K562 (cell line): ENCODE measurements around the gene ZDHHC18. TPM values are rescaled to one million over a fixed set of nuclear protein-coding genes. Genes with fewer than 3 reads are reported as not detected.

Experiments used
- CBX3 ChIP-seq, 2 experiments: IDR thresholded peaks; 1 replicate in 1 of 2; 2 replicates in 1 of 2; pipeline ENCODE4 v1.6.1; 2012; ENCODE audit warnings: inconsistent platforms in 2 of 2, low read length in 2 of 2, borderline replicate concordance in 1 of 2, control low read depth in 1 of 2
- EHMT2 ChIP-seq: fragments of 450-650 bp; IDR thresholded peaks from 2 replicates; pipeline ENCODE4 v1.6.1; 2018; ENCODE audit warnings: antibody characterized with exemption
- HOXB6 ChIP-seq: fragments of 250-450 bp; sonication (Bioruptor Pico); IDR thresholded peaks from 2 replicates; pipeline ENCODE4 v1.5.1; 2022; ENCODE audit warnings: mild to moderate bottlenecking, borderline replicate concordance
- MIER1 ChIP-seq: fragments of 450-650 bp; IDR thresholded peaks from 2 replicates; pipeline ENCODE4 v1.6.1; 2016; ENCODE audit warnings: antibody characterized with exemption, mild to moderate bottlenecking, low read depth
- NCOA1 ChIP-seq: fragments of 450-650 bp; IDR thresholded peaks from 2 replicates; pipeline ENCODE4 v1.6.1; 2016; ENCODE audit warnings: low read depth
- NEUROD1 ChIP-seq: fragments of 150-350 bp; IDR thresholded peaks from 2 replicates; pipeline ENCODE4 v1.6.1; 2014; ENCODE audit warnings: borderline replicate concordance, low read length, low read depth; ENCODE audit not compliant: partially characterized antibody
- PRPF4 ChIP-seq: fragments of 200-400 bp; formaldehyde crosslinking; IDR thresholded peaks from one replicate; pipeline ENCODE4 v1.6.1; 2017; ENCODE audit warnings: low read length, low read depth, mild to moderate bottlenecking; ENCODE audit not compliant: insufficient read depth, poor library complexity, severe bottlenecking
- RFX1 ChIP-seq: fragments of 450-650 bp; IDR thresholded peaks from 2 replicates; pipeline ENCODE4 v1.6.1; 2016; ENCODE audit warnings: mild to moderate bottlenecking, moderate library complexity
- U2AF1 ChIP-seq: fragments of 200-400 bp; formaldehyde crosslinking; optimal IDR thresholded peaks from 2 replicates; pipeline ENCODE3; 2017; ENCODE audit warnings: mild to moderate bottlenecking, low read depth, low read length, moderate library complexity
- ZKSCAN1 ChIP-seq: fragments of 150-350 bp; IDR thresholded peaks from 2 replicates; pipeline ENCODE4 v1.6.1; 2016; ENCODE audit warnings: low read depth, low read length
- polyA plus RNA-seq, 8 experiments: library from polyadenylated mRNA; depleted of rRNA in 4 of 8; stranded (reverse) in 5 of 8; unstranded in 3 of 8; fragments of >200 nt; fragmentation: Nextera tagmentation in 2 of 8; fragmentation: Illumina TruSeq in 1 of 8; extraction: Ambion mirVana in 2 of 8; extraction: Trizol in 1 of 8; gene quantifications; 2 replicates each; pipeline versions ENCODE4 v1.2.1 to v1.2.3, GENCODE V29; 2011 to 2014; ENCODE audit warnings: inconsistent platforms in 1 of 8, missing spikeins in 1 of 8
- total RNA-seq, 7 experiments: library from RNA; depleted of rRNA in 6 of 7; stranded (reverse); fragments of >200 nt in 6 of 7; fragmentation: Illumina TruSeq in 2 of 7; extraction: Trizol in 2 of 7; gene quantifications; 2 replicates each; pipeline versions ENCODE4 v1.2.1 to v1.2.3, GENCODE V29; 2011 to 2021; ENCODE audit warnings: low replicate concordance in 1 of 7
- TF ChIP-seq, protein P1 (sequence below): sonication (generic); formaldehyde crosslinking; IDR thresholded peaks from 2 replicates; pipeline ENCODE4 v1.8.1; 2023; ENCODE audit warnings: mild to moderate bottlenecking, missing genetic modification reagents
- TF ChIP-seq, protein P2 (sequence below): sonication (generic); formaldehyde crosslinking; IDR thresholded peaks from 2 replicates; pipeline ENCODE4 v1.8.0; 2022; ENCODE audit warnings: mild to moderate bottlenecking, missing genetic modification reagents
- TF ChIP-seq, protein P3 (sequence below): sonication (generic); formaldehyde crosslinking; IDR thresholded peaks from 2 replicates; pipeline ENCODE4 v1.9.0; 2022; ENCODE audit warnings: mild to moderate bottlenecking, missing genetic modification reagents
- TF ChIP-seq, protein P4 (sequence below): fragments of 450-650 bp; formaldehyde crosslinking; IDR thresholded peaks from 2 replicates; pipeline ENCODE4 v1.4.0; 2022; ENCODE audit warnings: missing genetic modification characterization
- TF ChIP-seq, protein P5 (sequence below): fragments of 250-450 bp; sonication (Bioruptor Pico); IDR thresholded peaks from 2 replicates; pipeline ENCODE4 v1.4.0; 2020
- TF ChIP-seq, protein P6 (sequence below): fragments of 250-450 bp; sonication (Bioruptor Pico); IDR thresholded peaks from 2 replicates; pipeline ENCODE4 v1.4.0; 2020; ENCODE audit warnings: mild to moderate bottlenecking, moderate library complexity

Gene ZDHHC18
- total and polyA plus RNA-seq, 9 of the 15 experiments (the other 6 are each of a cell fraction or from before 2014, with no cell fraction given) = 0.42 to 35.6 (median 15.8) TPM

DNA sequence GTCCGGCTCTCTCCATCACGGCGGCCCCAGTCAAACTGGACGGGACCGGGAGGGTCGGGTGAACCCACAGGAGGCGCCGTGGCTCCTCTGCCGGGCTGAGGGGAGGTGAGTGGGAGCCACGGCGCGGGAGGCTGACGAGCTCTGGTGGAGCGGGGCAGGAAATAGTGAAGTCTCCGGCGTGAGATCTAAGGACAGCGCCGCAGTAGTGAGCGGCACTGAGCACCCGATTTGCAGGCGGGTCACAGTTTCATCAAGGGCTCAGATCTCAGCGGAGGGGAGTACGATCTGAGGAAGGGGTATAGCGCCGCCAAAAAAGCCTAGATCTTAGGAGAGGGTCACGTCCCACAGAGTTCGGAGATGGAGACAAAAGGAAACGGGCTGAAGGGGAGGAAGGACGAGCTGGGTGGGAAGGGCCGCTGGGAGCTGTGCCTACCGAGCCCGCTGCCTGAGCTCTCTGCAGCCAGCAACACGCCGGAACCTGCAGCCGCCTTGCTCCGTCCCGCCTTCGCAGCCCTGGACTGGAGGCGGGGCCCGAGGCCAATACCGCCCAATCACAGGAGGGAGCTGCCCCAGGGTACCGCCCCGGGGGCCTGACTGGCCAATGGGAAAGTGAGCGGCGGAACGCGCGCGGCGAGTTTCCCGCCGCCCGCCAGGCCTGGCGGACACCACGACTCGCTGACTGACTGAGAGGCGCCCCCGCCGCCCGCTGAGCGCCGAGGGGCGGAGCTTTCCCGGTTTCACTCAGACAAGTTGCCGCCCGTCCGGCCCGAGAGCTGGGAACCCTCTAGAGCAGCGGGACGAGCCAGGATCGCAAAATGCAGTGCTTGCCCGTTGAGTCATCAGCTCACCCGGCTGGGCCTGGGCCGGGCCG is 38.4 kb downstream of the ZDHHC18 start (continued):
- TF ChIP-seq, protein P1, sequence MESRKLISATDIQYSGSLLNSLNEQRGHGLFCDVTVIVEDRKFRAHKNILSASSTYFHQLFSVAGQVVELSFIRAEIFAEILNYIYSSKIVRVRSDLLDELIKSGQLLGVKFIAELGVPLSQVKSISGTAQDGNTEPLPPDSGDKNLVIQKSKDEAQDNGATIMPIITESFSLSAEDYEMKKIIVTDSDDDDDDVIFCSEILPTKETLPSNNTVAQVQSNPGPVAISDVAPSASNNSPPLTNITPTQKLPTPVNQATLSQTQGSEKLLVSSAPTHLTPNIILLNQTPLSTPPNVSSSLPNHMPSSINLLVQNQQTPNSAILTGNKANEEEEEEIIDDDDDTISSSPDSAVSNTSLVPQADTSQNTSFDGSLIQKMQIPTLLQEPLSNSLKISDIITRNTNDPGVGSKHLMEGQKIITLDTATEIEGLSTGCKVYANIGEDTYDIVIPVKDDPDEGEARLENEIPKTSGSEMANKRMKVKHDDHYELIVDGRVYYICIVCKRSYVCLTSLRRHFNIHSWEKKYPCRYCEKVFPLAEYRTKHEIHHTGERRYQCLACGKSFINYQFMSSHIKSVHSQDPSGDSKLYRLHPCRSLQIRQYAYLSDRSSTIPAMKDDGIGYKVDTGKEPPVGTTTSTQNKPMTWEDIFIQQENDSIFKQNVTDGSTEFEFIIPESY (CRISPR knock-in tag) = peak; percentile 11; the same call in 1 of the 2 replicates
- TF ChIP-seq, protein P2, sequence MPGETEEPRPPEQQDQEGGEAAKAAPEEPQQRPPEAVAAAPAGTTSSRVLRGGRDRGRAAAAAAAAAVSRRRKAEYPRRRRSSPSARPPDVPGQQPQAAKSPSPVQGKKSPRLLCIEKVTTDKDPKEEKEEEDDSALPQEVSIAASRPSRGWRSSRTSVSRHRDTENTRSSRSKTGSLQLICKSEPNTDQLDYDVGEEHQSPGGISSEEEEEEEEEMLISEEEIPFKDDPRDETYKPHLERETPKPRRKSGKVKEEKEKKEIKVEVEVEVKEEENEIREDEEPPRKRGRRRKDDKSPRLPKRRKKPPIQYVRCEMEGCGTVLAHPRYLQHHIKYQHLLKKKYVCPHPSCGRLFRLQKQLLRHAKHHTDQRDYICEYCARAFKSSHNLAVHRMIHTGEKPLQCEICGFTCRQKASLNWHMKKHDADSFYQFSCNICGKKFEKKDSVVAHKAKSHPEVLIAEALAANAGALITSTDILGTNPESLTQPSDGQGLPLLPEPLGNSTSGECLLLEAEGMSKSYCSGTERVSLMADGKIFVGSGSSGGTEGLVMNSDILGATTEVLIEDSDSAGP = no peak
- no peak for TF ChIP-seq HOXB6 (CRISPR knock-in tag)
- TF ChIP-seq PRPF4 = no peak
- 0 out of 2 replicates have a peak, but pooled peaks have one; percentile 50 for TF ChIP-seq NCOA1
- TF ChIP-seq U2AF1 = peak; percentile 41
- TF ChIP-seq CBX3 (IDR thresholded peaks at IDR 0.05; ENCODE audit: borderline replicate concordance in 1 of 2, low read length in 2 of 2) = no peak
- TF ChIP-seq, protein P3, sequence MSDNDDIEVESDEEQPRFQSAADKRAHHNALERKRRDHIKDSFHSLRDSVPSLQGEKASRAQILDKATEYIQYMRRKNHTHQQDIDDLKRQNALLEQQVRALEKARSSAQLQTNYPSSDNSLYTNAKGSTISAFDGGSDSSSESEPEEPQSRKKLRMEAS (CRISPR knock-in tag) = peak; percentile 82
- TF ChIP-seq MIER1 = no peak
- TF ChIP-seq ZKSCAN1 = peak; percentile 43; the same call in 1 of the 2 replicates
- TF ChIP-seq, protein P4, sequence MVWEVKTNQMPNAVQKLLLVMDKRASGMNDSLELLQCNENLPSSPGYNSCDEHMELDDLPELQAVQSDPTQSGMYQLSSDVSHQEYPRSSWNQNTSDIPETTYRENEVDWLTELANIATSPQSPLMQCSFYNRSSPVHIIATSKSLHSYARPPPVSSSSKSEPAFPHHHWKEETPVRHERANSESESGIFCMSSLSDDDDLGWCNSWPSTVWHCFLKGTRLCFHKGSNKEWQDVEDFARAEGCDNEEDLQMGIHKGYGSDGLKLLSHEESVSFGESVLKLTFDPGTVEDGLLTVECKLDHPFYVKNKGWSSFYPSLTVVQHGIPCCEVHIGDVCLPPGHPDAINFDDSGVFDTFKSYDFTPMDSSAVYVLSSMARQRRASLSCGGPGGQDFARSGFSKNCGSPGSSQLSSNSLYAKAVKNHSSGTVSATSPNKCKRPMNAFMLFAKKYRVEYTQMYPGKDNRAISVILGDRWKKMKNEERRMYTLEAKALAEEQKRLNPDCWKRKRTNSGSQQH (CRISPR knock-in tag) = no peak
- TF ChIP-seq, protein P5, sequence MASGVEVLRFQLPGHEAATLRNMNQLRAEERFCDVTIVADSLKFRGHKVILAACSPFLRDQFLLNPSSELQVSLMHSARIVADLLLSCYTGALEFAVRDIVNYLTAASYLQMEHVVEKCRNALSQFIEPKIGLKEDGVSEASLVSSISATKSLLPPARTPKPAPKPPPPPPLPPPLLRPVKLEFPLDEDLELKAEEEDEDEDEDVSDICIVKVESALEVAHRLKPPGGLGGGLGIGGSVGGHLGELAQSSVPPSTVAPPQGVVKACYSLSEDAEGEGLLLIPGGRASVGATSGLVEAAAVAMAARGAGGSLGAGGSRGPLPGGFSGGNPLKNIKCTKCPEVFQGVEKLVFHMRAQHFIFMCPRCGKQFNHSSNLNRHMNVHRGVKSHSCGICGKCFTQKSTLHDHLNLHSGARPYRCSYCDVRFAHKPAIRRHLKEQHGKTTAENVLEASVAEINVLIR (CRISPR knock-in tag) = no peak
- peak; percentile 93 for TF ChIP-seq NEUROD1
- TF ChIP-seq RFX1 = no peak
- TF ChIP-seq EHMT2 = no peak
- TF ChIP-seq, protein P6, sequence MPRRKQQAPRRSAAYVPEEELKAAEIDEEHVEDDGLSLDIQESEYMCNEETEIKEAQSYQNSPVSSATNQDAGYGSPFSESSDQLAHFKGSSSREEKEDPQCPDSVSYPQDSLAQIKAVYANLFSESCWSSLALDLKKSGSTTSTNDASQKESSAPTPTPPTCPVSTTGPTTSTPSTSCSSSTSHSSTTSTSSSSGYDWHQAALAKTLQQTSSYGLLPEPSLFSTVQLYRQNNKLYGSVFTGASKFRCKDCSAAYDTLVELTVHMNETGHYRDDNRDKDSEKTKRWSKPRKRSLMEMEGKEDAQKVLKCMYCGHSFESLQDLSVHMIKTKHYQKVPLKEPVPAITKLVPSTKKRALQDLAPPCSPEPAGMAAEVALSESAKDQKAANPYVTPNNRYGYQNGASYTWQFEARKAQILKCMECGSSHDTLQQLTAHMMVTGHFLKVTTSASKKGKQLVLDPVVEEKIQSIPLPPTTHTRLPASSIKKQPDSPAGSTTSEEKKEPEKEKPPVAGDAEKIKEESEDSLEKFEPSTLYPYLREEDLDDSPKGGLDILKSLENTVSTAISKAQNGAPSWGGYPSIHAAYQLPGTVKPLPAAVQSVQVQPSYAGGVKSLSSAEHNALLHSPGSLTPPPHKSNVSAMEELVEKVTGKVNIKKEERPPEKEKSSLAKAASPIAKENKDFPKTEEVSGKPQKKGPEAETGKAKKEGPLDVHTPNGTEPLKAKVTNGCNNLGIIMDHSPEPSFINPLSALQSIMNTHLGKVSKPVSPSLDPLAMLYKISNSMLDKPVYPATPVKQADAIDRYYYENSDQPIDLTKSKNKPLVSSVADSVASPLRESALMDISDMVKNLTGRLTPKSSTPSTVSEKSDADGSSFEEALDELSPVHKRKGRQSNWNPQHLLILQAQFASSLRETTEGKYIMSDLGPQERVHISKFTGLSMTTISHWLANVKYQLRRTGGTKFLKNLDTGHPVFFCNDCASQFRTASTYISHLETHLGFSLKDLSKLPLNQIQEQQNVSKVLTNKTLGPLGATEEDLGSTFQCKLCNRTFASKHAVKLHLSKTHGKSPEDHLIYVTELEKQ (CRISPR knock-in tag) = no peak
